H9 (cell line): Measurements from ENCODE around the gene PLAC9. TPM values are rescaled to one million over a fixed set of nuclear protein-coding genes. Genes with fewer than 3 reads are reported as not detected.

Experiments
- DNase-seq: peaks from one replicate; pipeline ENCODE4 v3.0.0-alpha.2; 2017
- H2AFZ ChIP-seq: one replicate; pipeline ENCODE4 v1.6.1; 2013; ENCODE audit warnings: mild to moderate bottlenecking, low read length, control low read depth, moderate library complexity
- H2AK5ac ChIP-seq: 2 replicates; pipeline ENCODE4 v1.6.1; 2013; ENCODE audit warnings: low read length, control low read depth, mixed read lengths; ENCODE audit not compliant: insufficient read length
- H2BK120ac ChIP-seq: one replicate; pipeline ENCODE4 v1.6.1; 2013; ENCODE audit warnings: low read depth, mild to moderate bottlenecking, low read length, control low read depth, inconsistent platforms; ENCODE audit not compliant: poor library complexity, severe bottlenecking
- H2BK12ac ChIP-seq: 2 replicates; pipeline ENCODE4 v1.6.1; 2013; ENCODE audit warnings: low read length, control low read depth, mixed read lengths, low read depth; ENCODE audit not compliant: insufficient read length
- H2BK15ac ChIP-seq: 2 replicates; pipeline ENCODE4 v1.6.1; 2013; ENCODE audit warnings: low read depth, low read length, control low read depth
- H2BK20ac ChIP-seq: one replicate; pipeline ENCODE4 v1.6.1; 2013; ENCODE audit warnings: low read depth, mild to moderate bottlenecking, low read length, control low read depth, inconsistent platforms; ENCODE audit not compliant: poor library complexity, severe bottlenecking
- H2BK5ac ChIP-seq: 2 replicates; pipeline ENCODE4 v1.6.1; 2013; ENCODE audit warnings: low read length, control low read depth, mixed read lengths; ENCODE audit not compliant: insufficient read length
- H3K14ac ChIP-seq: 2 replicates; pipeline ENCODE4 v1.6.1; 2013; ENCODE audit warnings: low read length, control low read depth; ENCODE audit not compliant: insufficient read depth
- H3K18ac ChIP-seq: 2 replicates; pipeline ENCODE4 v1.6.1; 2013; ENCODE audit warnings: low read depth, mild to moderate bottlenecking, mixed read lengths, low read length, control low read depth; ENCODE audit not compliant: insufficient read length
- H3K23ac ChIP-seq: 2 replicates; pipeline ENCODE4 v1.6.1; 2013; ENCODE audit warnings: low read length, control low read depth, mixed read lengths, low read depth; ENCODE audit not compliant: insufficient read length
- H3K23me2 ChIP-seq: 2 replicates; pipeline ENCODE4 v1.6.1; 2013; ENCODE audit warnings: low read depth, mild to moderate bottlenecking, mixed read lengths, low read length, control low read depth; ENCODE audit not compliant: insufficient read length, poor library complexity, severe bottlenecking
- H3K27ac ChIP-seq: 2 replicates; pipeline ENCODE4 v1.5.1; 2013; ENCODE audit warnings: low read length, control low read depth, mixed read lengths, low read depth; ENCODE audit not compliant: insufficient read length
- H3K27me3 ChIP-seq: 2 replicates; pipeline ENCODE4 v1.6.1; 2013; ENCODE audit warnings: low read length, control low read depth, inconsistent platforms; ENCODE audit not compliant: insufficient read depth
- H3K4ac ChIP-seq: 2 replicates; pipeline ENCODE4 v1.6.1; 2013; ENCODE audit warnings: low read depth, mild to moderate bottlenecking, control low read depth, inconsistent platforms, low read length, moderate library complexity
- H3K4me1 ChIP-seq: 2 replicates; pipeline ENCODE4 v1.6.1; 2013; ENCODE audit warnings: low read length, control low read depth, inconsistent platforms; ENCODE audit not compliant: insufficient read depth
- H3K4me2 ChIP-seq: 2 replicates; pipeline ENCODE4 v1.6.1; 2013; ENCODE audit warnings: low read length, control low read depth, mixed read lengths; ENCODE audit not compliant: insufficient read length, insufficient read depth
- H3K56ac ChIP-seq: 2 replicates; pipeline ENCODE4 v1.6.1; 2013; ENCODE audit warnings: low read depth, mild to moderate bottlenecking, mixed read lengths, low read length, control low read depth; ENCODE audit not compliant: insufficient read length
- H3K79me1 ChIP-seq: 2 replicates; pipeline ENCODE4 v1.6.1; 2013; ENCODE audit warnings: low read depth, mild to moderate bottlenecking, moderate library complexity, low read length, control low read depth, inconsistent platforms; ENCODE audit not compliant: insufficient read depth, poor library complexity, severe bottlenecking
- H3K79me2 ChIP-seq: 2 replicates; pipeline ENCODE4 v1.6.1; 2013; ENCODE audit warnings: low read length, control low read depth, inconsistent platforms; ENCODE audit not compliant: insufficient read depth
- H3K9ac ChIP-seq: 2 replicates; pipeline ENCODE4 v1.6.1; 2013; ENCODE audit warnings: low read length, control low read depth, mixed read lengths; ENCODE audit not compliant: insufficient read length; ENCODE audit errors: extremely low read depth
- H3K9me3 ChIP-seq: one replicate; pipeline ENCODE4 v1.6.1; 2013; ENCODE audit warnings: low read depth, low read length, inconsistent platforms; ENCODE audit not compliant: control insufficient read depth
- H3T11ph ChIP-seq: one replicate; pipeline ENCODE4 v1.6.1; 2013; ENCODE audit warnings: mild to moderate bottlenecking, low read length, control low read depth, inconsistent platforms
- H4K20me1 ChIP-seq: one replicate; pipeline ENCODE4 v1.6.1; 2013; ENCODE audit not compliant: control insufficient read depth, insufficient read length, insufficient read depth
- H4K5ac ChIP-seq: 2 replicates; pipeline ENCODE4 v1.6.1; 2013; ENCODE audit warnings: low read depth, mild to moderate bottlenecking, mixed read lengths, low read length, control low read depth; ENCODE audit not compliant: insufficient read length
- H4K8ac ChIP-seq: replicated peaks from 2 replicates; pipeline ENCODE4 v1.6.1; 2013; ENCODE audit warnings: low read length, control low read depth, mixed read lengths, low read depth; ENCODE audit not compliant: insufficient read length
- H4K91ac ChIP-seq: 2 replicates; pipeline ENCODE4 v1.6.1; 2013; ENCODE audit warnings: low read depth, mild to moderate bottlenecking, moderate library complexity, mixed read lengths, low read length, control low read depth; ENCODE audit not compliant: insufficient read length
- H3K27ac Mint-ChIP-seq, 3 experiments: 2 replicates in 2 of 3; 3 replicates in 1 of 3; pipeline ENCODE4 v1.8.0; 2020 to 2021; ENCODE audit warnings: mixed read lengths in 3 of 3, mild to moderate bottlenecking in 1 of 3, moderate library complexity in 1 of 3
- H3K27me3 Mint-ChIP-seq: 2 replicates; pipeline ENCODE4 v1.8.0; 2021; ENCODE audit warnings: low read depth, mild to moderate bottlenecking, moderate library complexity, mixed read lengths
- H3K36me3 Mint-ChIP-seq, 3 experiments: 2 replicates in 2 of 3; 3 replicates in 1 of 3; pipeline ENCODE4 v1.8.0; 2020 to 2021; ENCODE audit warnings: low read depth in 3 of 3, mixed read lengths in 3 of 3; ENCODE audit not compliant: insufficient read depth in 1 of 3
- H3K4me1 Mint-ChIP-seq, 2 experiments: 2 replicates each; pipeline ENCODE4 v1.8.0; 2020; ENCODE audit warnings: mixed read lengths in 2 of 2
- H3K4me3 Mint-ChIP-seq, 2 experiments: 2 replicates in 1 of 2; 3 replicates in 1 of 2; pipeline ENCODE4 v1.8.0; 2020 to 2021; ENCODE audit warnings: mild to moderate bottlenecking in 2 of 2, mixed read lengths in 2 of 2, moderate library complexity in 1 of 2
- H3K9me3 Mint-ChIP-seq, 2 experiments: 2 replicates in 1 of 2; 3 replicates in 1 of 2; pipeline ENCODE4 v1.8.0; 2020; ENCODE audit warnings: mild to moderate bottlenecking in 2 of 2, mixed read lengths in 2 of 2, moderate library complexity in 1 of 2
- CTCF ChIP-seq: fragments of 200-600 bp; sonication (generic); conservative IDR thresholded peaks from 3 replicates; pipeline ENCODE4 v1.8.0; 2021; ENCODE audit warnings: antibody characterized with exemption, mild to moderate bottlenecking
- WGBS: extraction: QIAGEN DNeasy Blood & Tissue Kit; methylation state at CpG from one replicate; pipeline ENCODE4 v1.1.7; 2013; ENCODE audit warnings: missing lambda C conversion rate, low lambda C conversion rate, mixed read lengths; ENCODE audit not compliant: insufficient read length; ENCODE audit errors: extremely low coverage; 5-methylcytosine and 5-hydroxymethylcytosine counted together
- total RNA-seq: library from RNA; stranded (reverse); gene quantifications from 2 replicates; pipeline ENCODE4 v1.2.1, GENCODE V29; 2021

The PLAC9 gene
- total RNA-seq, 1 experiment from 2014 or later: 4.3 TPM

- Histone ChIP-seq H2BK5ac (no peak overlapping the region), H2AFZ (no peak overlapping the region), H2BK120ac (no peak overlapping the region), H3K9me3 (no peaks in the 10 kb centered on the region), H2BK15ac (no peak overlapping the region), H3K4ac (no peak overlapping the region), H3K27me3 (no peaks in the 10 kb centered on the region), H3K79me2 (no peaks in the 10 kb centered on the region), H3K4me2 (no peak overlapping the region), H4K8ac (no peak overlapping the region), H2AK5ac (no peak overlapping the region), H4K5ac (no peak overlapping the region), H4K91ac (no peak overlapping the region), H3K79me1 (no peaks in the 10 kb centered on the region), H3K23me2 (no peaks in the 10 kb centered on the region), H3K14ac (no peak overlapping the region), H4K20me1 (no peaks in the 10 kb centered on the region), H3K4me1 (no peaks in the 10 kb centered on the region), H3T11ph (no peak overlapping the region), H3K18ac (no peak overlapping the region), H3K23ac (no peak overlapping the region), H3K56ac (no peak overlapping the region), H2BK20ac (no peak overlapping the region), H3K9ac (no peak overlapping the region), H3K27ac (no peak overlapping the region), H2BK12ac (no peak overlapping the region)
- TF ChIP-seq CTCF: no peak
- no CpG with 5 or more reads among the region's 2 CpGs for WGBS
- Mint-ChIP-seq H3K27me3 (peaks cover 7% of the 10 kb centered on the region), H3K27ac (no peak overlapping the region; a peak in 1 of 7 replicates), H3K4me1 (peaks cover 12 to 20% of the 10 kb centered on the region in 2 experiments), H3K9me3 (peaks cover 0 to 3% of the 10 kb centered on the region in 2 experiments; a peak in 2 of 5 replicates), H3K4me3 (no peak overlapping the region), H3K36me3 (no peaks in the 10 kb centered on the region; a peak in 2 of 7 replicates)
- DNase-seq: no peak
Measured at GRCh38 chr10:80139265-80139664, 6.7 kb downstream of the PLAC9 start.
